ENCODE measurements around the gene LRP8. TPM values are rescaled to one million over a fixed set of nuclear protein-coding genes. Genes with fewer than 3 reads are reported as not detected.

Gene LRP8
- total and polyA plus RNA-seq, 2 of the 13 experiments (the other 11 are each of a cell fraction or from before 2014, with no cell fraction given), result 17.3 to 17.4 TPM

- TF ChIP-seq ZNF687 (CRISPR knock-in tag; IDR thresholded peaks at IDR 0.05), result peak; percentile 91
- no peak for TF ChIP-seq ZNF644 (CRISPR knock-in tag; IDR thresholded peaks at IDR 0.05; ENCODE audit: low read depth)
- no peak for TF ChIP-seq ZBTB20 (CRISPR knock-in tag; IDR thresholded peaks at IDR 0.05; ENCODE audit: borderline replicate concordance, low read depth)
- TF ChIP-seq ZNF501 (CRISPR knock-in tag; IDR thresholded peaks at IDR 0.05), result no peak
- TF ChIP-seq GTF2F1 (IDR thresholded peaks at IDR 0.05; ENCODE audit: low read length), result no peak
- TF ChIP-seq SMARCC2 (IDR thresholded peaks at IDR 0.05), result no peak
- no peak for TF ChIP-seq MXD3 (CRISPR knock-in tag; IDR thresholded peaks at IDR 0.05)
- no peak for TF ChIP-seq ZNF441 (CRISPR knock-in tag; IDR thresholded peaks at IDR 0.05; ENCODE audit: borderline replicate concordance)
- TF ChIP-seq FOXO4 (CRISPR knock-in tag; conservative IDR thresholded peaks at IDR 0.05), result 0 out of 2 replicates have a peak, but pooled peaks have one; percentile 10
- no peak for TF ChIP-seq ZNF605 (CRISPR knock-in tag; IDR thresholded peaks at IDR 0.05)
- no peak for TF ChIP-seq ZBTB39 (CRISPR knock-in tag; IDR thresholded peaks at IDR 0.05)
- TF ChIP-seq MTERF4 (CRISPR knock-in tag; IDR thresholded peaks at IDR 0.05), result no peak
- no peak for TF ChIP-seq TEAD2 (CRISPR knock-in tag; IDR thresholded peaks at IDR 0.05)
- TF ChIP-seq THAP7 (CRISPR knock-in tag; IDR thresholded peaks at IDR 0.05), result no peak
- TF ChIP-seq ZNF839 (CRISPR knock-in tag; IDR thresholded peaks at IDR 0.05; ENCODE audit: borderline replicate concordance), result no peak
- TF ChIP-seq MTA1 (CRISPR knock-in tag; IDR thresholded peaks at IDR 0.05; ENCODE audit: borderline replicate concordance), result no peak
- TF ChIP-seq ZNF75D (CRISPR knock-in tag; IDR thresholded peaks at IDR 0.05; ENCODE audit: borderline replicate concordance), result no peak
- TF ChIP-seq ZNF225 (CRISPR knock-in tag; IDR thresholded peaks at IDR 0.05), result no peak
- TF ChIP-seq JUN (CRISPR knock-in tag; IDR thresholded peaks at IDR 0.05), result no peak
- TF ChIP-seq SATB2 (CRISPR knock-in tag; IDR thresholded peaks at IDR 0.05), result no peak
These were observed 131.2 kb downstream of the LRP8 start, which contains the start of gene CPT2 (continued) for GRCh38 chr1:53196485-53197290.
